Activated T-helper 2 cell treated with anti-CD3 and anti-CD28 coated beads, Interferon-gamma antibody, Interleukin-2, Interleukin-4, amounts not matched to agents 10 μg/mL and 5 μg/mL and 100 μg/mL, durations not matched to agents 14 hours and 24 hours and 36 hours (primary cell): ENCODE data around the gene SEPTIN1. TPM values are rescaled to one million over a fixed set of nuclear protein-coding genes. Genes with fewer than 3 reads are reported as not detected.
A peak's percentile ranks its signal among the peaks of the same experiment; 100 is the strongest.

Experiments
- DNase-seq: peaks from one replicate; pipeline ENCODE4 v3.0.0; 2021; ENCODE audit warnings: low spot score
- H3K27ac Mint-ChIP-seq: one replicate; pipeline ENCODE4 v1.8.0; 2021; ENCODE audit warnings: mixed read lengths
- H3K27me3 Mint-ChIP-seq: one replicate; pipeline ENCODE4 v1.8.0; 2021; ENCODE audit warnings: low read depth, mixed read lengths
- H3K36me3 Mint-ChIP-seq: one replicate; pipeline ENCODE4 v1.8.0; 2021; ENCODE audit warnings: low read depth, mixed read lengths
- H3K4me1 Mint-ChIP-seq: one replicate; pipeline ENCODE4 v1.8.0; 2021; ENCODE audit warnings: low read depth, mixed read lengths
- H3K4me3 Mint-ChIP-seq: one replicate; pipeline ENCODE4 v1.8.0; 2021; ENCODE audit warnings: low read depth, mild to moderate bottlenecking, moderate library complexity, mixed read lengths
- H3K9me3 Mint-ChIP-seq: one replicate; pipeline ENCODE4 v1.8.0; 2021; ENCODE audit warnings: mixed read lengths
- intact Hi-C: fragments of 100-400 bp; cut with micrococcal nuclease; formaldehyde crosslinking; loops from one replicate; pipeline ENCODE4 v1.15.1; 2023
- total RNA-seq: library from RNA; stranded (reverse); gene quantifications from 2 replicates; pipeline ENCODE4 v1.2.3, GENCODE V29; 2022

The SEPTIN1 gene
- total RNA-seq, 1 donor from 2014 or later: 173 TPM

DNA sequence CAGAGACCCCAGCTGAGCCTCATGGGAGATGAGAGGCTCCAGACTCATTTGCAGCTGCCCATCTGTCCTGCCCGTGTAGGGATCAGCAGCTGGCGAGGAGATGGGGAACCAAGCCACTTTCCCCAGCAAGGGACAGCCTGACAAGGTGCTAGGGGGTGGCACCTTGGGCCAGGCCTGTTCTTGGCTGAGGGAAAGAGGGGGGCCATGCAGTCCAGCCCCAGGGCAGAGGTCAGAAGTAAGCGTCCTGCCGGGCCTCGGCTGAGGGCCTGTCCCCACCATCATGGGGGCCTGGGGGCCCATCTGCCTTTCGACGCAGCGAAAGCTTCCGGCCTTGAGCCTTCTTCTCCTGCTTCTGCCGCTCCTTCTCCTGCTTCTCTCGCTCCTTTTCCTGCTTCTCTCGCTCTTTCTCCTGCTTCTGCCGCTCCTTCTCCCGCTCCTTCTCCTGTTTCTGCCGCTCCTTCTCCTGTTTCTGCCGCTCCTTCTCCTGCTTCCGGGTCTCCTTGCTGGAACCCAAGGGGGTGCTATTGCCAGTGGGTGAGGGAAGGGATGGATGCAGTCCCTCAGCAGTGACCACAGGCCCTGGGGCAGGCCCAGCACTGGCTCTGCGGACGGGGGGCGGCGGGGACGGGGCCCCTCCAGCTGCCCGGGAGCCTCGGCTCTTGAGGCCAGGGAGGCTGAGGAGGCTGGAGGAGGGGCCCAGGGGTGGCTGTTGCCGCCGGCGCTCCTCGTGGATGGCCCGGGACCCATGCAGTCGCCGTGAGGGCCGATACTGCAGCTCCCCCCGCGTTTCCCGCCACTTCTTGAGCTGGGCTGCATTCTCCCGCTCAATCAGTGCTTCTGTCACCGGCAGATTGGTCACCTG, 24.4 kb downstream of the SEPTIN1 start:
- no peak for DNase-seq
- intact Hi-C loops: loop anchor here (10.0 kb wide), 2 partner anchors 47 to 293 kb away; partner anchors contain the start of genes ALDOA and ZNF771
- peaks cover 28% of the 10 kb centered on the region for H3K4me1 Mint-ChIP-seq
- peak overlapping the region; percentile 26 for H3K4me3 Mint-ChIP-seq
- H3K27ac Mint-ChIP-seq: peak overlapping the region; percentile 26
- peaks cover 64% of the 10 kb centered on the region for H3K36me3 Mint-ChIP-seq
- no peaks in the 10 kb centered on the region for H3K27me3 Mint-ChIP-seq
- H3K9me3 Mint-ChIP-seq: no peaks in the 10 kb centered on the region

DNA sequence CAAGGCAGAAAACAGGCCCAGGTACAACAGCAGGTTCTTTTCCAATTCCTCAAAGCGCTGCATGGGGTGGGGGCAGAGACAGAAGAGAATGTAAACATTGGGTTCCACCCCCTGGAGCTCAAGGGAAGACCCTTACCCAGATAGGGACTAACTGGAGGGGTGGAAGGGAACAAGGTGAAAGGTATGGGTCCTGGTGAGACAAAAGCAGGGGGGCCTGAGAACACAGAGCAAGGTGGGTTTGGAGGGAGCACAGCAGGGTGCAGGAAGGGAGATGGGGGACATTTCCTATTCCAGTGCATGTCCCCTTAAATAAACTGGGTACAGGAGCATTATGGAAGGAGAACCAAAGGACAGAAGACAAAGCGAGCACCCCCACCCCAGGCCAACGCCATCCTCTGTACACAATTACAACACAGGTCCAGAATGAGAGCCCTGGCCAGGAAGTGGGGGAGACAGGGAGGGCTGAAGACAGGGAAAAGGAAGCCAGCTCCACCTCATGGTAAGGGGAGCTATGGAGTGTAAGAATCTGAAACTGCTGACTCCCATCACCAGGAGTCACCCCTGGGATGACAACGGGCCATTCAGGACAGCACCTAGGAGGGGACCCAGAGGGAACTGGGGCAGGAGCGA, 25.2 kb downstream of the SEPTIN1 start:
- H3K27ac Mint-ChIP-seq: peak overlapping the region; percentile 62
- no peaks in the 10 kb centered on the region for H3K9me3 Mint-ChIP-seq
- H3K4me3 Mint-ChIP-seq: no peak overlapping the region
- peaks cover 26% of the 10 kb centered on the region for H3K4me1 Mint-ChIP-seq
- DNase-seq: no peak
- intact Hi-C loops: loop anchor here (10.0 kb wide), 2 partner anchors 48 to 292 kb away; partner anchors contain the start of genes ALDOA and ZNF771
- H3K27me3 Mint-ChIP-seq: no peaks in the 10 kb centered on the region
- H3K36me3 Mint-ChIP-seq: peaks cover 65% of the 10 kb centered on the region

DNA sequence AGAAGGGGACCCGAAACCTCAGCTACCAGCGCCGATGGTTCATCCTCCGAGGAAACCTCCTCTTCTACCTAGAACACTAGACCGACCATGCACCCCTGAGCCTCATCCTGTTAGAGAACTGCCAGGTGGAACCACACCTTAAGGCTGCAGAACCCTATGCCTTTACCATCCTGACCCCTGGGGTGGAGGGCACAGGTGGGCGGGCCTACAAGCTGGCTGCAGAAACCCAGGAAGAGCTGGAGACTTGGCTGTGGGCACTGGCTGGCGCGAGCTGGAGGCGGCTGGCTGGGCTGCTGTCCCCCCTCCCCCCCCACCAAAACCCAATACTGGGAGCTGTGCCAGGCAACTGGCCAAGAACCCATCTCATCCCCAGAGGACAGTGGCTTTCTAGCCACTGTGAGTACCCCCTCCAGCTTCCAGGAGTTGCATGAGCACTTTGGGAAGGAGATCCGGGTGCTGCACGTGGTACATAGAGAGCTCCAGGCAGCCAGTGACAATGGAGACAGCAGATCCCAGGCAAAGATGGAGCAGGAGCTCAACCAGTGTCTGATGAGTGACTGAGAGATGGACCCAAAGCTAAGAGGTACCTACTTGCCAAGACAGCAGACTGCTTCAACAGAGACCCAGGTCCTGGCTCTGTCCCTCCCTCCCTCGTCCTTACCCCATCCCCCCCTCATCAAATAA, 25.8 kb downstream of the SEPTIN1 start:
- Mint-ChIP-seq H3K27me3 (no peaks in the 10 kb centered on the region), H3K9me3 (no peaks in the 10 kb centered on the region), H3K4me1 (peaks cover 30% of the 10 kb centered on the region), H3K4me3 (peak overlapping the region; percentile 93), H3K27ac (peak overlapping the region; percentile 89), H3K36me3 (peaks cover 70% of the 10 kb centered on the region)
- no peak for DNase-seq
- intact Hi-C loops: loop anchor here (10.0 kb wide), 2 partner anchors 48 to 292 kb away; partner anchors contain the start of genes ALDOA and ZNF771

DNA sequence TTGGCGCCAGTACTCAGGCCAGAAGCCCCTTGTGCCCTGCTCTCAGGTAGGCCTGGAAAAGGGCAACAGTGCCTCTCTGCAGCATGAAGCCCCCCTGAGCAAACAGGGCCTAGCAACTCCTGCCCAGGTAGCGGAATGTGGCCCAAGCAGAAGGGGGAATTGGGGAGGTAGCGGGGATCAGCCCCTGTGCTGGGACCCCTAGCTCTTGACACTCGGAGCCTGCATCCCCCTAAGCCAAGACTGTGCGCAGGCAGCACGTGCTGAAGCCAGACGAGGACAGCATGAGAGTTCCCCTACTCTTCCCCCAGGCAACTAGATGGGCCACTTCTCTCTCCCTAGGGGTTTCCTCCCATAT, 26.4 kb downstream of the SEPTIN1 start:
- H3K9me3 Mint-ChIP-seq: no peaks in the 10 kb centered on the region
- no peak for DNase-seq
- H3K27me3 Mint-ChIP-seq: no peaks in the 10 kb centered on the region
- H3K4me1 Mint-ChIP-seq: peaks cover 31% of the 10 kb centered on the region
- H3K27ac Mint-ChIP-seq: peak overlapping the region; percentile 89
- intact Hi-C loops: loop anchor here (1.0 to 10.0 kb wide), 3 partner anchors 14 to 291 kb away; partner anchors contain the start of genes ALDOA, TBC1D10B and ZNF771
- peaks cover 71% of the 10 kb centered on the region for H3K36me3 Mint-ChIP-seq
- H3K4me3 Mint-ChIP-seq: peak overlapping the region; percentile 93

DNA sequence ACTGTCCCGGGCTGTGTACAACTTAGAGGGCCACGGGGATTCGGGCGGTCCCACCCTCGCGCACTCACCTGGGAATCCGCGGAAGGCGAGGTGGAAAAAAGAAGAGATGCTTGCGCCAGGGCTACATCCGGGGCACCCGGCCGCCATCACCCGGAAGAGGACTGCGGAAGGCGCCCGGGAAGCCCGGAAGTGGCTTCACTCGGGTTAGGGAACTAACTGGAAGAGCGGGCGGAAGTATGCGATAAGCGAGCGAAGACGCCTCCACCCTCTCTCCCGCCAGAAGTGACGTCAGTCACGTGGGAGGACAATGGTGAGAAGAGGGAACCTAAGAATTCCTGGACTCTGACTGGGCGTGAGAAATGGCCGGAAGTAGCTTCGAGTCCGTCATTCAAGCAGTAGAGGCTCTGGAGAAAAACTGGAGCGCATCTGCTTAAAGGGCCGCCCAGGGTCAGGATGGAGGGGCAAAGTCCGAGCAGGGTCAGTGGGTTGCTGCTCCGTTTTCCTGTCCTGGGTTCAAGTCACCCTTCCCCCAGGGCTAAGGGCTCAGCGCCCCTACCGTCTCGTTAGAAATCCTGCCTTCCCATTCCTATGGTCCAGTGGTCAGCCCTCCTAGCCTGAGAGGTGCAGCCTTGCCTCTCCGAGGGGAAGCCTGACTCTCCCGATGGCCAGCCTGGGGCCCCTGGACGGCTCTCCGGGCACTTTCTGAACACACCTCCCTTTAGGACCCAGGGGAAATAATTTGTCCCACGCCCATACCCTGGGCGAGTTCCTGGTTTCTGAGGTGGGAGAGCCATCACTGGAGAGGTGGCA, 27.0 kb downstream of the SEPTIN1 start, which contains the start of gene CD2BP2:
Gene CD2BP2 (minus strand): TSS at position 165 of the 810 bp plus-strand sequence. CDS start 627 bp downstream, outside the sequence.
- H3K4me1 Mint-ChIP-seq: peaks cover 37% of the 10 kb centered on the region

DNA sequence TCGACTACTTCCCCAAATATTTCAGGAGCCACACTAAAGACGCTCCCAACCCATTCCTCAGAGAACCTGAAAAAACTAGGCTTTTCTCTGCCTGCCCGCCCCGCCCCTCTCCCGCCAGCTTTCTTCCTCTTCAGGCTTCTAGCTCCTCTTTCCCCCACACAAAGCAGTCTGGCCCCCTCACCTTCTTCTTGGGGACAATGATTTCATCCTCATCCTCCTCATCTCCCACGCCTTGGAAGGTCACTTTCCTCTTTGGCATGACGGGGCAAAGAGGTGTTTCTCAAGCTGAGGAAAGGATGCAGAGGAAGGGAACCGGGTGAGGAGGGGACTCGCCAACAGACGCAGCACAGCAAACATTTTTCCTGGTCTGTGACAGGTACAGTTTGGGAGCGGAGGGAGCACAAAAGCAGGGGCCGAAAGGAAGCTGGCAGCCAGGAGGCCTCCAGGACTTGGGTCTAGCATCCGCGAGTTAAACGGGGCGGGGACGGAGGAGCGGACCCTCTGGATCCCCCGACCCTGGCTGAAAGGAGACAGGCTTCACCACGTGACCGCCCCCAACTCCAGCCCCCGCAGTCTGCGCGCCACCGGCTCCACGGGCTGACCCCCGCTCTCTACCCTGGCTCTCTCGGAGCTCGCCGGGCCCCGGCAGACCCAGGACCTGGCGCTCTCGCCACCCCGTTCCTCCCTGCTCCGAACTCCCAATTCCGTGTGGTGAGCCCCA, 27.8 kb downstream of the SEPTIN1 start:
- H3K4me1 Mint-ChIP-seq: peaks cover 40% of the 10 kb centered on the region
- DNase-seq: no peak

More for the DNA sequence above, 27.0 kb downstream of the SEPTIN1 start, which contains the start of gene CD2BP2:
- no peaks in the 10 kb centered on the region for H3K9me3 Mint-ChIP-seq
- peak; percentile 84 for DNase-seq
- H3K4me3 Mint-ChIP-seq: peak within 1 kb of the TSS; percentile 93
- H3K36me3 Mint-ChIP-seq: peaks cover 71% of the 10 kb centered on the region
- peak within 1 kb of the TSS; percentile 89 for H3K27ac Mint-ChIP-seq
- intact Hi-C loops: loop anchor here (1.0 to 10.0 kb wide), 3 partner anchors 15 to 291 kb away; partner anchors contain the start of genes ALDOA, TBC1D10B and ZNF771
- H3K27me3 Mint-ChIP-seq: no peaks in the 10 kb centered on the region

DNA sequence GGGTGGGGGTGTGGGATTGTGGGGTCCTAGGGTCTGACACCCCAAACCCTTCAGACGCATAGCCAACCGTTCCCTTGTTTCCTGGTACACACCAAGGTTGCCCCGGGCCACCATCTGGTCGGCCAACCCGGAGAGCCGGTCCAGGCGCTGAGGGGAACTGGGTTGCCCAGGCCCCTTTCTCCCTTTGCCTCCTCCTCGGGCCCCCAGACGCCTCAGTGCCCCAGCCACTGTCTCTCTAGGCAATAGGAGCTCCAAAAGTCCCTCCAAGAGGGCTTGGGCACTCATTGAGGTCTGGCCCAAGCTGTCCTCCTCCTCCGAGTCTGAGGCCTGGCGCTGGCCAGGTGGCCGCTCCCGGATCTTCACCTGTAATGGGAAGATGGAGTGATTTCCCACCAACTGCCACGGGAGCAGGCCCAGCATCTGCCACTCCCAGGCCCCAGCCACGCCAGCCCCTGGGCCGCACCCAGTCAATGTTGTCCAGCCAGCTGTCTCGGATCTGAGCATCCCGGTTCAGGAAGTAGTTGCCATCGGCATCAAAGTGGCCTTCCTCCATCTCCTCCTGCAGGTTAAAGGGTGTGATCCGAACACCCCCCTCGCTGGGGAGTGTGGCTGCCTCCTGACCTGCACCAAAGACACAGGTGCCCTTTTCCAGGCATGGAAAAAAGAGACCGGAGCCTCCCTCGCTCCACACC, 28.8 kb downstream of the SEPTIN1 start:
- Mint-ChIP-seq H3K27ac (no peak overlapping the region), H3K4me1 (peaks cover 40% of the 10 kb centered on the region), H3K36me3 (peaks cover 74% of the 10 kb centered on the region), H3K4me3 (peak overlapping the region; percentile 93), H3K27me3 (no peaks in the 10 kb centered on the region), H3K9me3 (no peaks in the 10 kb centered on the region)
- no peak for DNase-seq
- intact Hi-C loops: loop anchor here (5.0 to 10.0 kb wide), 3 partner anchors 51 to 546 kb away; partner anchors contain the start of genes ALDOA, MAZ and ZNF771

More for the DNA sequence above, 27.8 kb downstream of the SEPTIN1 start:
- Mint-ChIP-seq H3K36me3 (peaks cover 74% of the 10 kb centered on the region), H3K27ac (peak overlapping the region; percentile 89), H3K4me3 (peak overlapping the region; percentile 93), H3K9me3 (no peaks in the 10 kb centered on the region), H3K27me3 (no peaks in the 10 kb centered on the region)
- intact Hi-C loops: loop anchor here (1.0 to 10.0 kb wide), 4 partner anchors 16 to 547 kb away; partner anchors contain the start of genes ALDOA, MAZ, TBC1D10B and ZNF771

DNA sequence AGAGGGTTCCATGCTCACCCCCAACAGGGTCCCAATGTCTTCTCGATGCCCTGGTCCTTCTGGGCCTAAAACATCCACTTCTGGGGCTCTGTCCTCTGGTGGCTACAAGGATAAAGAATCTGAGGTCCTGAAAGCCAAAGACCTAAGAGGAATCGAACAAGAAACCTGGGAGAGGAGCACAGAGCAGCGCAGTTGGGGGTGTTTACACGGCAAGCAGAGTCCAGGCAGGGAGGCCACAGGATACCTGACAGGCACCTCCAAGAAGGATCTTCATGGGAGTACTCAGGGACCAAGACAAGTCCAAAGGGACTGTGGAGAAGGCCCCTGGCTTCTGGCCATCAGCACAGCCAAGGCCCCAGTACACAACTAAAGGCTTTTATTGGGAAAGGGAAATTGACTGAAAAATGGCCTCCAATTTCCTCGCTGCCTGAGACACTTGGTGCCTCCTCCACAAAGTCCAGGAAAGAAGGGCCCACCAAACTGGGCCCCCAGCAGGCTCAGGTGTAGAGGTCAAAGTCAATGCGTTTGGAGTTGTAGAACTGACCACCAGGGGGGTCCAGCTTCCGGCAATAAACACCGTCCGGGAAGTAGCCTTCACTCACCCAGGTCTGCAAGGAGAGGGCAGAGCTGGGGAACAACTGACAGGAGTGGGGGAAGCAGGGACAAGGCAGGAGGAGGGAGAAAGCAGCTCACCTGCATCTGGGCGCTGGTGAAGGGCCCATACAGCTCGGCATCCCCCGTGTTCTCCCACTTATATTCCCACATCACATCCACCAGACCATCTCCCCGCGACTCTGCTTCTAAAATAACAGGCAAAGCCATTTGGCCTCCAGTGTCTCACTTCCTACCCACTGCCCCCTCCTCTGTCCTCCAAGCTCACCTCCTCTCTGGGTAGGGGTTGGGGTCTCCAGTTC, 29.6 kb downstream of the SEPTIN1 start:
- Mint-ChIP-seq H3K27me3 (no peaks in the 10 kb centered on the region), H3K36me3 (peaks cover 68% of the 10 kb centered on the region), H3K9me3 (no peaks in the 10 kb centered on the region), H3K27ac (peak overlapping the region; percentile 8), H3K4me3 (peak overlapping the region; percentile 49), H3K4me1 (peaks cover 40% of the 10 kb centered on the region)
- intact Hi-C loops: loop anchor here (5.0 to 10.0 kb wide), 3 partner anchors 52 to 545 kb away; partner anchors contain the start of genes ALDOA, MAZ and ZNF771
- DNase-seq: no peak

DNA sequence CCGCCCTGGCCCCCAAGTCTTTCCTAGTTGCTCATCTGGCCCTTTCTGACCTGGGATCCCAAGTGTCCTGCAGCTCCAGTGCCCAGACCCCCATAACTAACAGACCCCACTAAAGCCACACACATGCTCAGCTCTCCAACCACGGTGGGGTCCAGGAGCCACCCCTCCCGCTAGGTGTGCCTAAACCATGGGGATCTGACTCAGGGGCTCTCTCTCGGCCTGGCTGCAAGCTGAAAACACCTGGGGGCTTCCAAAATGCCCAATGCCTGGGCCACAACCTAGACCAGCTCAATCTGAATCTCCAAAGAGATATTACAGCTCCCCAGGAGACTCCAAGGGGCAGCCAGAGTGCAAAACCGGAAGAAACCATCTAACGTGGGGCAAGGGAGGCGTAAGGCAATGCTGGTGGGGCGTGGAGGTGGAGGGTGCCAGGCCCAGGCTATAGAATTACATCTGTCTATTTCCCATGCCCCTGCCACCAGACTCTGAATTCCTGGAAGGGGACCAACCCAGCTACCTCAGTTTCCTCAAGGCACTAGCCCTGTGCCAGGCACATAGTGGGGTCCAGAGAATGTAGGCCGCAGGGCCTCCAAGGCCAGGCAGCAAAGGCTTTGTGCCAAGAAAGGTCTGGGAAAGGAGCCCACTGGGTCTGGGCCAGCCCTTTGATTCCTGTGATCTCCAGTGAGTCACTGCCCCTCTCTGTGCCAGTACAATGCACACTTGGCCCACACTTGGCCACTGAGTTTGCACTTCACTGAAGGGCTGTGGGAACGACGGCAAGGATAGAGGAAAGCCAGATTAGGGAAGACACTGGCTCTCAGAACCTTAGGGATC, 30.6 kb downstream of the SEPTIN1 start:
- H3K36me3 Mint-ChIP-seq: peaks cover 59% of the 10 kb centered on the region
- H3K9me3 Mint-ChIP-seq: no peaks in the 10 kb centered on the region
- H3K4me1 Mint-ChIP-seq: peaks cover 35% of the 10 kb centered on the region
- DNase-seq: no peak
- intact Hi-C loops: loop anchor here (5.0 to 10.0 kb wide), 3 partner anchors 53 to 545 kb away; partner anchors contain the start of genes ALDOA, MAZ and ZNF771
- peak overlapping the region; percentile 23 for H3K4me3 Mint-ChIP-seq
- peak overlapping the region; percentile 35 for H3K27ac Mint-ChIP-seq
- H3K27me3 Mint-ChIP-seq: no peaks in the 10 kb centered on the region
